Activated B cell treated with CpG ODN at 0.5 μM for 24 hours (primary cell): ENCODE results near the gene ARID5A. TPM values are rescaled to one million over a fixed set of nuclear protein-coding genes. Genes with fewer than 3 reads are reported as not detected.
A peak's percentile ranks its signal among the peaks of the same experiment; 100 is the strongest.

Source experiments
- ATAC-seq: fragments of 200-7000 bp; cut with Tn5 transposase; one replicate; pipeline ENCODE4 v1.10.0; 2021; ENCODE audit warnings: low read depth, mild to moderate bottlenecking, moderate library complexity
- CTCF ChIA-PET: fragments of 350-600 bp; sonication (Branson Sonifier 250); formaldehyde crosslinking; loops from one replicate; lab custom pipeline; 2021; ENCODE audit warnings: antibody characterized with exemption; lab: Charles Lee
- POLR2A ChIA-PET: fragments of 350-600 bp; sonication (Branson Sonifier 250); formaldehyde crosslinking; loops from one replicate; lab custom pipeline; 2021; ENCODE audit warnings: antibody characterized with exemption; lab: Charles Lee
- DNase-seq: peaks from one replicate; pipeline ENCODE4 v3.0.0; 2022
- H3K27ac Mint-ChIP-seq: one replicate; pipeline ENCODE4 v1.8.0; 2020; ENCODE audit warnings: mixed read lengths
- H3K27me3 Mint-ChIP-seq: one replicate; pipeline ENCODE4 v1.8.0; 2021; ENCODE audit warnings: mixed read lengths
- H3K36me3 Mint-ChIP-seq: one replicate; pipeline ENCODE4 v1.8.0; 2021; ENCODE audit warnings: low read depth, mixed read lengths
- H3K4me1 Mint-ChIP-seq: one replicate; pipeline ENCODE4 v1.8.0; 2021; ENCODE audit warnings: mixed read lengths
- H3K4me3 Mint-ChIP-seq: one replicate; pipeline ENCODE4 v1.8.0; 2020; ENCODE audit warnings: mild to moderate bottlenecking, mixed read lengths
- H3K9me3 Mint-ChIP-seq: one replicate; pipeline ENCODE4 v1.8.0; 2020; ENCODE audit warnings: mixed read lengths
- intact Hi-C: fragments of 100-400 bp; cut with micrococcal nuclease; formaldehyde crosslinking; loops from one replicate; pipeline ENCODE4 v1.15.1; 2024
- total RNA-seq: library from RNA; stranded (reverse); gene quantifications from 2 replicates; pipeline ENCODE4 v1.2.3, GENCODE V29; 2022
- TF ChIP-seq, protein P1 (sequence below): fragments of 200-600 bp; IDR thresholded peaks from one replicate; pipeline ENCODE4 v1.8.0; 2022; ENCODE audit warnings: antibody characterized with exemption, mild to moderate bottlenecking

The ARID5A gene
- total RNA-seq, 1 donor from 2014 or later: 83.5 TPM

DNA sequence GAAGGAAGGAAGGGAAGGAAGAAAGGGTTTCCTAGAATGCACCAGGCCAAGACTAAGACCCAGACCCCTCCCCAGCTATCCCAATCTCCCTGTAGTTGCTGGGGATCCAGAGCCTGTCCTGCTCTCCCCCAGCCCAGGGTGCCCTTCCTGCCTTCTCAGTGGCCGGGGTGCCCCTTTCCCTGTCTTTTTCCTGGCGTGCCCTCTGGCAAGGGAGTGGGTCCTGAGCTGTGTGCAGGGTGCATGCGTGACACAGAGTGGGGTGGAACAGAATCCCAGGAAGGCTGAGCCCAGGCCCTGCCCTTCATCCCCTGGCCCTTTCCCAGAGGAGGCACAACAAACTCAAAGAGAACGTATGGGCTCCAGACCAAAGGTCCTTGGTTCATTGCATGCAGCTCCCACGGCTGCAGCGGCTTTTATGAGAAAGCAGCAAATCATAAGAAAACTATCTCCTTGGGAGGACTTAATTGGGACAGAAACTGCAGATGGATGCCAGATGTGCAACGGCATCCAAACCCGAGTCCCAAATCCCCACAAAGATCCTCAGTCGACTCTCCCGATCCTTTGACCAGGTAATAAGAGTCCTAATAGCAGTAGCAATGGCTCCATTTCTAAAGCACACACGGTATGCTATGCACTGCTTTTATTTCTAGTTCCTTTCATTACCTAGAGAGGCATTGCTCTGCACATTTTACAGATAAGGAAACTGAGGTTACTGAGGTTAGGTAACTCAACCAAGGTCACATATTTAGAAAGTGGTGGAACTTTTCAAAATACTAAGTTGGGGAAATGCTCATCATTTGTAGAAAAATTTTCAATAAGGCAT is 12.7 kb upstream of the ARID5A start:
- TF ChIP-seq, protein P1, sequence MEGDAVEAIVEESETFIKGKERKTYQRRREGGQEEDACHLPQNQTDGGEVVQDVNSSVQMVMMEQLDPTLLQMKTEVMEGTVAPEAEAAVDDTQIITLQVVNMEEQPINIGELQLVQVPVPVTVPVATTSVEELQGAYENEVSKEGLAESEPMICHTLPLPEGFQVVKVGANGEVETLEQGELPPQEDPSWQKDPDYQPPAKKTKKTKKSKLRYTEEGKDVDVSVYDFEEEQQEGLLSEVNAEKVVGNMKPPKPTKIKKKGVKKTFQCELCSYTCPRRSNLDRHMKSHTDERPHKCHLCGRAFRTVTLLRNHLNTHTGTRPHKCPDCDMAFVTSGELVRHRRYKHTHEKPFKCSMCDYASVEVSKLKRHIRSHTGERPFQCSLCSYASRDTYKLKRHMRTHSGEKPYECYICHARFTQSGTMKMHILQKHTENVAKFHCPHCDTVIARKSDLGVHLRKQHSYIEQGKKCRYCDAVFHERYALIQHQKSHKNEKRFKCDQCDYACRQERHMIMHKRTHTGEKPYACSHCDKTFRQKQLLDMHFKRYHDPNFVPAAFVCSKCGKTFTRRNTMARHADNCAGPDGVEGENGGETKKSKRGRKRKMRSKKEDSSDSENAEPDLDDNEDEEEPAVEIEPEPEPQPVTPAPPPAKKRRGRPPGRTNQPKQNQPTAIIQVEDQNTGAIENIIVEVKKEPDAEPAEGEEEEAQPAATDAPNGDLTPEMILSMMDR: no peak
- H3K27ac Mint-ChIP-seq: no peak overlapping the region
- no peak for DNase-seq
- peaks cover 24% of the 10 kb centered on the region for H3K4me1 Mint-ChIP-seq
- H3K9me3 Mint-ChIP-seq: no peaks in the 10 kb centered on the region
- H3K36me3 Mint-ChIP-seq: no peaks in the 10 kb centered on the region
- no peak for ATAC-seq
- CTCF ChIA-PET: no interaction called here
- no peak overlapping the region for H3K4me3 Mint-ChIP-seq
- POLR2A ChIA-PET: interaction anchor here (1.5 to 1.7 kb wide), 2 partner anchors 13 to 30 kb away, joined by 5 to 6 read pairs; no protein-coding TSS in a partner anchor
- intact Hi-C loops: loop anchor here (2.0 kb wide), 1 partner anchor 15 kb away; no protein-coding TSS in a partner anchor
- H3K27me3 Mint-ChIP-seq: peaks cover 3% of the 10 kb centered on the region

DNA sequence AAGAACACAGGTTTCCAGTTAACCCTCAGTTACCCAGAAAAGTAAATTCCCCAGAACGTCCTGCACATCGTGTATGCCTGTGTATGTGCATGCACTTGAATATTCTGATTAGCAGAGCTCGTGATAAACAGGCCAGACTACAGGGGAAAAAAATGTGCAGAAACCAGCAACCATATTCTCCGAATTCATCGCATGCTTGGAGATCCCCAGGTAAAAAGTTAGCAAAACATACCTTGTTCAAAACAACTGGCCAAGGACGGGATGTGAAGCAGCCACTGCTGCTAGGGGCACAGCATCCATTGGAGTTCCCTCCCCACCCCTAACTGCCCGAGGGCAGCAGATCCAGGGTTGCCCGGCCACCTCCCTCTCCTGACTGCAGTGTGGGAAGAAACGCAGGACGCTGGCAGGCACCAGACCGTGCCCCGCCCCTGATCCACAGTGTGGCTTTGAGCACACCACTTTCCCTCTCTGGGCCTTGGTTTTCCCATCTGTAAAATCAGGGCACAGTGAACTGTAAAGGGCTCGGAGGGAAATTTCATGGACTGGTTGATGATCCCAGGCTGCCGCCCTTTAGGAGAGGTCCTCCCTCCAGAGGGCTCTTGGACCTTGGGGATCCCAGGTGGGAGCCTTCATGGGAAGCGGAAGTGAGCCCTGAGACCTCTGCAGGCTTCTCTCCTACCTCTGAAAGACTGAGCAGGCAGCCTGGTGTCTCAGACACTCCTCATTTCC is 11.9 kb upstream of the ARID5A start:
- Mint-ChIP-seq H3K4me1 (peaks cover 30% of the 10 kb centered on the region), H3K4me3 (no peak overlapping the region), H3K27me3 (peaks cover 3% of the 10 kb centered on the region), H3K27ac (no peak overlapping the region), H3K9me3 (no peaks in the 10 kb centered on the region), H3K36me3 (no peaks in the 10 kb centered on the region)
- no peak for DNase-seq
- ATAC-seq: no peak
- intact Hi-C loops: loop anchor here (2.0 kb wide), 1 partner anchor 14 kb away; no protein-coding TSS in a partner anchor
- ChIA-PET POLR2A (interaction anchor here (1.5 kb wide), 1 partner anchor 30 kb away, joined by 6 read pairs; no protein-coding TSS in a partner anchor), CTCF (no interaction called here)
- TF ChIP-seq, protein P1: no peak

DNA sequence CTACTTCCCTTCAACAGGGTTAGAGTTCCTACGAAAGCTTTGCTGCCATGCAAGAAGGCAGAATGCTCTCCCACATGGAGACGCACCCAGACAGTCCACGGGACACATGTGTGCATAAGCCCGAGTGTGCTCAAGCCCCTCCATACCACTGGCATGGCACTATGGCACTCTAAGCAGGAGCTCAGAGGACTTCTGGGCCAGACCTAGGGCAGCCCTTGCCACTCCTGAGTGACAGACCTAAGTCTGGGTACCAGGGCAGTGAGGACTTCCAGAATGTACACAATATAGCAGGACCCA is 11.4 kb upstream of the ARID5A start:
- no peak for DNase-seq
- Mint-ChIP-seq H3K4me1 (peaks cover 33% of the 10 kb centered on the region), H3K27me3 (peaks cover 3% of the 10 kb centered on the region), H3K4me3 (no peak overlapping the region), H3K36me3 (no peaks in the 10 kb centered on the region), H3K27ac (no peak overlapping the region), H3K9me3 (no peaks in the 10 kb centered on the region)
- ChIA-PET CTCF (interaction anchor here (4.5 kb wide), 1 partner anchor 28 kb away, joined by 34 read pairs; no protein-coding TSS in a partner anchor), POLR2A (no interaction called here)
- no peak for ATAC-seq
- TF ChIP-seq, protein P1: no peak
- intact Hi-C loops: loop anchor here (2.0 kb wide), 1 partner anchor 14 kb away; no protein-coding TSS in a partner anchor

DNA sequence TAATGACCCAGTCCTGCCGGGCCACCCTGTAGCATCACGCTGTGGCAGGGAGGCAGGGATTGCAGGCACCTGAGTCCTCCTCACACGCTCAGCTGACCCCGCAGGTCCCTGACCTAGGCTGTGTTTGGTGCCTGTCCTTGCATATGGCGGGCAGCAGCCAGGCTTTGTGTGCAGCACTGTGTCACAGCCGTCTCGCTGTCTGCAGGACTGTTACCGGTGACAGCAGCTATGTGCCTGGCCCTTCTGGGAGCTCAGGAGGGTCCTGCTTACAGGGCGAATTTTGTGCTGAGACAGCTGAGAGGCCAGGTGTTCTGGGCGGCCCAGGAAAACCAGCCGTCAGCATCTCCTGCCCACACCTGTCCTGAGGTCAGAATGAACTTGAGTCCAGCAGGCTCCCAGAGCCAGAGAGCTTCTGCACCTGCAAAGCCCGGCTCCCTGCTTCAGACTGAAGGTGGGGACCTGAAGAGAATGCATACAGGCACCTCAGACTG is 10.4 kb upstream of the ARID5A start:
- Mint-ChIP-seq H3K27ac (no peak overlapping the region), H3K9me3 (no peaks in the 10 kb centered on the region), H3K27me3 (peaks cover 3% of the 10 kb centered on the region), H3K4me3 (no peak overlapping the region), H3K36me3 (no peaks in the 10 kb centered on the region), H3K4me1 (peaks cover 43% of the 10 kb centered on the region)
- DNase-seq: peak; percentile 12
- TF ChIP-seq, protein P1: no peak
- intact Hi-C loops: no loop called here
- ChIA-PET CTCF (interaction anchor here (1.0 to 4.5 kb wide), 6 partner anchors 13 to 119 kb away, joined by 3 to 34 read pairs (median 4); partner anchors contain the start of gene NEURL3), POLR2A (interaction anchor here (0.6 to 5.2 kb wide), 9 partner anchors 8 to 380 kb away, joined by 3 to 161 read pairs (median 6); partner anchors contain the start of genes ARID5A and STARD7)
- ATAC-seq: no peak
